Measurements from ENCODE around the gene CNOT1.

- TF ChIP-seq POLR2A (IDR thresholded peaks at IDR 0.05; ENCODE audit: low read depth, low read length) (no peak), POLR2AphosphoS5 (IDR thresholded peaks at IDR 0.05; ENCODE audit: low read depth, low read length) (no peak), TAF1 (IDR thresholded peaks at IDR 0.05; ENCODE audit: borderline replicate concordance, low read depth, low read length) (no peak)
Observed at GRCh38 chr16:58542291-58542690, 87.3 kb downstream of the CNOT1 start.

Measured in GM12892 (cell line).